ENCODE measurements around the gene CDKN1C.

CDKN1C gene

GRCh38 chr11:2867142-2867541 is 18.4 kb downstream of the CDKN1C start:
- no peak for DNase-seq

DNA sequence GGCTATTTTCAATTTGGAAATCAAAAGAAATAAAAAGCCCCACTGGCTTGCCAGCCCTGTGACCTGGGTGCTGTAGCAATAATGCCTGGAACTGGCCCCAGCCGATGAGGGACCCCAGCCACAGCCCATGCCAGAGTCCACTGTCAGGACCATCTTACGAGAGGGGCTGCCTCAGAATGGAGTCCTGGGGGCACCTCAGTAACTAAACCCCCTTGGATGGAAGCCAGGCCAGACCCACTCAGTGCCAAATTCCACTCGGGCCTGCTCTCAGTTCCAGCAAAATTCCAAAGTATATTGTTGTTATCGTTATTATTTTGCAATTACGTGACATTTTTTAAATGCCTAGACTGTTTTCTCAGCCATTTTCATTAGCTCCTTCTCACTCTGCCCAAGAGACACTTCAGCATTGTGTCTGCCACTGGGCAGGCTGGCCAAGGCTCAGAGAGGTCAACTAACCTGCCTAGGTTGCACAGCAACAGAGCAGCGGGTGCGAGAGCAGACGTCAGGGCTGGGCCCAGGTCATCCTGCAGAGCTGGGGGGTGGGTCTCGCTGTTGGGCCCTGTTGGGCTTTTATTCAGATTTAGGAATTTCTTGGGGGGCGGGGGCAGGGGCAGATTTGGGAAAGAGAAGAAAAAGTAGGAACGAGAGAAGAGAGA is 19.5 kb downstream of the CDKN1C start:
- DNase-seq: no peak

- DNase-seq: no peak
Observed at GRCh38 chr11:2864901-2865300, 20.7 kb downstream of the CDKN1C start.

DNA sequence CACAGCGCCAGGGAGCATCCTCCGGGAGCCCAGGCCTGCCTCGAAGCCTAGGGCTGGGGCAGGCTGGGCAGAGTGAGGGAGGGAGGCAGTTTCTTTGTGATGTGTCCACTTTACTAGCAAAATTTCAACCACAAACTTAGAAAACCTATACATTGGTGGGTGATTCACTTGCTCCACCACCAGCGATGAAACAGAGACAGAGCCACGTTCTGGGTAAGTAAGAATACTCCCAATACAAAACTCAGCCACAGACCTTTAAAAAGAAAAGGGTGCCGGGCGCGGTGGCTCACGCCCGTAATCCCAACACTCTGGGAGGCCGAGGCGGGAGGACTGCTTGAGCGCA is 22.3 kb downstream of the CDKN1C start:
- DNase-seq: no peak

- no peak for DNase-seq
Observed at GRCh38 chr11:2862395-2863275, 22.9 kb downstream of the CDKN1C start.

DNA sequence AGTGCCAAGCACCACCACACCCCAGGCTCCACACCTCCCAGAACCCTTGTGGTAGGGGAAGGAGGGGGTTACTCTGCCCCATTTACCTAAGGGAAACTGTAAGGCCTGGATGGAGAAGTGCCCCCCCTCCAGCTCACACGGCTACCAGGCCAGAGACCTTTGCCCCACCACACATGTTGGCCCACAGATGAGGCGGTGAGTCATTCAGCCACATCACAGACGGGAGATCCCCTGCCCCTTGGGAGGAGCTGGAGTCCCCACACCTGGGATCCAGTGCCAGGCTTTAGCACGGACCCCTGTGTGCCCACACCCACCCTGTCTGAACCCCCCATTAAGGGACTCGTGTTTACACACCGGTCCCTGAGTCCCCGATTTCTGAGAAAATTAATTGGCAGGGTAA is 24.9 kb downstream of the CDKN1C start:
- DNase-seq: no peak

- DNase-seq: no peak
Observed at GRCh38 chr11:2859699-2860037, 25.9 kb downstream of the CDKN1C start.

- no peak for DNase-seq
Observed at GRCh38 chr11:2858995-2859698, 26.4 kb downstream of the CDKN1C start.

- no peak for DNase-seq
Observed at GRCh38 chr11:2857918-2858317, 27.7 kb downstream of the CDKN1C start.

- no peak for DNase-seq
Observed at GRCh38 chr11:2857276-2857675, 28.3 kb downstream of the CDKN1C start.

DNA sequence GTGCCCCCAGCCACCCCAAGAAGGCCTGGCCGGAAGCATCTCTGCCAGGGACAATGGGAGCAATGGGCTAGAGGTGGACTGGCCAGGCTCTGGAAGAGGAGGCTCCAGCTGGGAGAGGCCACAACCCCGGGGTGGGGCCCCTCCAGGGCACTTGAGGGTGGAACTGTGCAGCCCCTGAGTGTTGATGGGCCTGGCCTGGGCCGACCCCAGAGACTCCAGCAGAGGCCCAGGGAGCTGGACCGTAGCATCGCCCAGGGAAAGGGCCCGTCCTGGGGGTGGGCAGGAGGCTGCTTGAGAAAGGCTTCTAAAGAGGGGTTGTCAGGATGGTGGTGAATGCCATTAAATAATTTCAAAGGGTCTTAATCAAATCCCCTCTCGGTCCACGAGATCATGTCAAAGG is 30.4 kb downstream of the CDKN1C start:
- DNase-seq: no peak

DNA sequence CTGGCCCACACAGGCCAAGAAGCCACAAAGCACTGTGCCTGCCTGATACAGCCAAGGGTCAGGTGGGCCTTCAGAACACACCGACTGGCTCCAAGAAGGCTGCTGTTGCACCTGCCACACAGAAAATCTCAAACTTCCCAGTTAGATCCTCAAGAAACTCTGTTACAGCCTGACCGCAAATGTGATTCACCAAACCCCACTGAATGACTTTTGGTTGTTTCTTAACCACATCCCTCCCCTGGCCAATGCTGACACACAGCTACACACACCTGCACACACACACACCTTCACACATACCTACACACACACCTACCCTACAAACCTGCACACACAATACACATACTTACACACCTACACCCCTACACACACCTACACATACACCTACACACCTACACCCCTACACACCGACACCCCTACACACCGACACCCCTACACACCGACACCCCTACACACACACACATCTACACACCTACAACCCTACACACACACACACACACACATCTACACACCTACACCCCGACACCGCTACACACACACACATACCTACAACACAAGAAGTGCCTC is 31.5 kb downstream of the CDKN1C start:
- DNase-seq: no peak

DNA sequence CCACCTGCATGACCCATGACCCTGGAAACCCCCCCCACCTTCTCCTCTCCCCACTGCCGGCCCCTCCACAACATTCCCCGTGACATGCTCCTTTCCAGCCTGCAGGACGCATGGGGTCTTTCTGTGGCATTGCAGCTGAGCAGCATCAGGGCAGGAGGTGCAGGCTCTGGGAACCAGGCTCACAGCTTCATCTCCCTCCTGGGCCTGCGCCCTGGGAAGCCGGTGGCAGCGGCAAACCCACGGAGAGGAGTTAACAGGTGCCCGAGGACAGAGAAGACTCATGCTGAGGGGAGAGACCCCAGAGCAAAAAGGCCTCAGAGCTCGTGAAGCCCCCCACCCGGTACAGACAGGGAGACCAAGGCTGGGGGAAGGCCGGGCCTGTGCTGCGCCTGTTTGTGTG is 32.2 kb downstream of the CDKN1C start:
- DNase-seq: no peak

DNA sequence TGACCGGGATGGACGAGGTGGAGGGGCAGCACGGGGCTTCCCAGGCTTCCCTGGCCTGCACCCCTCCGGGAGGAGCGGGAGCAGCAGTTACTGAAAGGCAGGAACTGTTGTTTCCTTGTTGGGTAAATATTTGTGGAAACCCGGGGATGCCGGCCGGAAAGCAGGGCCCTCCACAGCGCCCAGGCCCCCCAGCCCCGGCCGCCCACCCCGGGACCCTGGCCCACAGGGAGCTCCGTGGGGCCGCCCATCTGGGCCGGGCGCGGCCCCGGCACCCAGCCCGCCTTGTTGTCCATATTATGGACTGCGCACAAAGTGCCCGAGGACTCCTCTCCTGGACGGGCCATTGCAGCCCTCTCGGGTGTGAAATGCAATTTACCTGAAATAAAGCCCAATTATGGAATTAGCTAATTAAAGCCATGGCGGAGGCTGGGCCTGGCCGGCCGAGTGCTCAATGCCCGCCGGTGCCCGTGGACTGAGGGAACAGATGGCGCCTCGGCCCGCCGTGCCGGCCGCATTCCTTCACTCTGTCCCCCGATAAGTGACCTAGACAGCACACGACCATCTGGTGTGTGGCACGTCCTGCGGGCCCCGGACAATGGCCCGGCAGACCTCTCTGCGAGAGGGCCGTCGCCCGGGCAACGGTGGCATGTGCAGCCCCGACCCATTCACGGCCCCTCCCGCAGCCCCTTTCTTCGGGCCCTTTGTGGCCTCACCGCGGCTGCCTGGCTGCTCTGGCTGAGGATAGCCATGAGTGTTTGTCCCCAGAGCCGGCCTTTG is 35.4 kb downstream of the CDKN1C start:
- DNase-seq: no peak

DNA sequence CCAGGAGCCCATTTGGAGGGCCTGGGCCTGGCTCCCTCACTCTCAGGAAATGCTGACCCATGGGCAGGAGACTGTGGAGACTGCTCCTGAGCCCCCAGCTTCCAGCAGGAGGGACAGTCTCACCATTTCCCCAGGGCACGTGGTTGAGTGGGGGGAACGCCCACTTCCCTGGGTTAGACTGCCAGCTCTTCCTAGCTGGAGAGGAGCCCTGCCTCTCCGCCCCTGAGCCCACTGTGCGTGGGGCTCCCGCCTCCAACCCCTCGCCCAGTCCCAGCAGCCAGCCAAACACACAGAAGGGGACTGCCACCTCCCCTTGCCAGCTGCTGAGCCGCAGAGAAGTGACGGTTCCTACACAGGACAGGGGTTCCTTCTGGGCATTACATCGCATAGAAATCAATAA is 37.1 kb downstream of the CDKN1C start:
- no peak for DNase-seq

GRCh38 chr11:2847561-2847960 is 38.0 kb downstream of the CDKN1C start:
- DNase-seq: no peak

GRCh38 chr11:2846470-2846869 is 39.1 kb downstream of the CDKN1C start:
- no peak for DNase-seq

DNA sequence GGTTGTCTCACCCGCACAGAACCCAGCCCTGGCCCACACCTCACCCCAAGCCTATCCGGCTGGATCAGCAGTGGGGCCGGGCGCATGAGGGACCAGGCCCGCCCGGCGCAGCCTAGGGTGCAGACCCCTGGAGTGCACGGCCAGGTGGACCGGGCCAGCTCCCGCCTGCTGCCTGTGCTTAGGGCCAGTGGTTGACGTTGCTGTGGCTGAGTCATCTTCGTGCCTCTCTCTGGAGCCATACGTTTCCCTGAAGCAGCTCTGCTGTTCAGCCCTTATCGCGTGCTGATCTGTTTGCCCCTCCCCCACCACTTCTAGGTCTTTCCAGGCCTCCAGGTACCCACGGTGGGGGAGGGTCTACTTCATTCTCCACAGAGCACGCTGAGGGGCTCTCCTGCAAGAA is 39.5 kb downstream of the CDKN1C start:
- no peak for DNase-seq

GRCh38 chr11:2844996-2845395 is 40.6 kb downstream of the CDKN1C start:
- no peak for DNase-seq

DNA sequence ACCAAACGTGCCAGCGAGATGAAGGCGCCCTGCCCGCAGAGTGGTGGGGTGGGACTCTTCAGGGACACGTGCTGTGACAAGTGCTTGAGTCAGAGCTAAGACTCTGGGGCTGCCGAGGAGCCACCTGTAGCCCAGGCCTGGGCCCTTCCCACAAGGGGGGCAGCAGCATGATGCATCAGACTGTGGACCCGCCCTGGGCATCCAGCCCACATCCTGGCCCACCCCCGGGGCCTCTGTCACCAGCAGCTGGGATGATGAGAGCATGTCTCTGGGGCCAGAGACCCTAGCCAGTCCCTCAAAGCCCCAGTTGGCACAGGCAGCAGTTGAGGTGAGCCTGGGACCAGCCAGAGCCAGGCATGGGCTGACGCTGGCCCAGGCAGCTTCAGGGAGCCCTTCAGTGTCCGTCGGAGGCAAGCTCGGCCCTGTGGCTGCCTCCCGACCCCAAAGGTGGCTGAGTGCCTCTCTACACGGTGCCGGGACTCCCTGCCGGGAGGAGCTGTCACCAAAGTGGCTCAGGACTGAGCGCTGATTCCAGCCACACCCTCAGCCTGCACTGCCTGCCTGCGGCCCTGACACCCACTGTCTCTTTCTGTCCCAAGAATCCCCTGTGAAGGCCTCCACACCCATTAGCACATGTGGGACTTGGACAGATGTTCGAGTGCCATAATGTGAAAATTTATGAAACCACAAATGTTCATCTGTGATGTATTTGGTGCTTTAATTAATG is 41.3 kb downstream of the CDKN1C start:
- no peak for DNase-seq

- no peak for DNase-seq
Observed at GRCh38 chr11:2843551-2843950, 42.0 kb downstream of the CDKN1C start.

- DNase-seq: no peak
Observed at GRCh38 chr11:2842876-2843275, 42.7 kb downstream of the CDKN1C start.

Data from NCI-H1436 treated with DMSO at 0.1 percent for 48 hours (cell line).